ENCODE results near the gene NUP93.

DNA sequence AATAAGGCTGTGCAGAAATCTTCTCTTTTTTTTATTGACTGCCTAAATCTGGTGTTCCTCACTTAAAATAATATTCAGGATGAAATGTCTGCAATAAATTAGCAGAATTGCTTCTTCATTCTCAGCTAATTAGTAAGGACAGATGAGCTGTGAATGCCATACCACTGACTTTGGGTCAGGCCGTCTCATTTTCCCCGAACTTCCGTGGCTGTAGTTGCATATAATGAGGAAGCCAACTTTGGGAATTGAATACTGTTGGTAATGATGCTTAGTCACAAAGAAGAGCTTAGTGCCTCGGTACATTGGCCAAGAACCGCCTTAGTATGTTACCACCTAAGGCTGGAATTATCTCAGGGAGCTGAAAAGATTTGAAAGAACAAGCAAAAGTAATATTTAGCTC, 47.6 kb downstream of the NUP93 start:
- TF ChIP-seq, protein P1, sequence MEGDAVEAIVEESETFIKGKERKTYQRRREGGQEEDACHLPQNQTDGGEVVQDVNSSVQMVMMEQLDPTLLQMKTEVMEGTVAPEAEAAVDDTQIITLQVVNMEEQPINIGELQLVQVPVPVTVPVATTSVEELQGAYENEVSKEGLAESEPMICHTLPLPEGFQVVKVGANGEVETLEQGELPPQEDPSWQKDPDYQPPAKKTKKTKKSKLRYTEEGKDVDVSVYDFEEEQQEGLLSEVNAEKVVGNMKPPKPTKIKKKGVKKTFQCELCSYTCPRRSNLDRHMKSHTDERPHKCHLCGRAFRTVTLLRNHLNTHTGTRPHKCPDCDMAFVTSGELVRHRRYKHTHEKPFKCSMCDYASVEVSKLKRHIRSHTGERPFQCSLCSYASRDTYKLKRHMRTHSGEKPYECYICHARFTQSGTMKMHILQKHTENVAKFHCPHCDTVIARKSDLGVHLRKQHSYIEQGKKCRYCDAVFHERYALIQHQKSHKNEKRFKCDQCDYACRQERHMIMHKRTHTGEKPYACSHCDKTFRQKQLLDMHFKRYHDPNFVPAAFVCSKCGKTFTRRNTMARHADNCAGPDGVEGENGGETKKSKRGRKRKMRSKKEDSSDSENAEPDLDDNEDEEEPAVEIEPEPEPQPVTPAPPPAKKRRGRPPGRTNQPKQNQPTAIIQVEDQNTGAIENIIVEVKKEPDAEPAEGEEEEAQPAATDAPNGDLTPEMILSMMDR (IDR thresholded peaks at IDR 0.05; ENCODE audit: insufficient read depth, low read length, poor library complexity, severe bottlenecking) = no peak
- TF ChIP-seq EZH2phosphoT487 (conservative IDR thresholded peaks at IDR 0.05; ENCODE audit: low read length) = no peak

All from SU-DHL-6 (cell line).